HepG2 (cell line): ENCODE results near the gene CMYA5. TPM values are rescaled to one million over a fixed set of nuclear protein-coding genes. Genes with fewer than 3 reads are reported as not detected.

Experiments used
- ATAC-seq: fragments of 200-7000 bp; cut with Tn5 transposase; 3 replicates; pipeline ENCODE4 v1.9.1; 2020; ENCODE audit warnings: mild to moderate bottlenecking, moderate library complexity
- BruUV-seq: library from RNA; stranded (reverse); fragments of 400-500 nt; replicated peaks from 2 replicates; lab custom pipeline; 2021; lab: Mats Ljungman, UMichigan
- CTCF ChIA-PET: fragments of 300-600 bp; formaldehyde crosslinking; extraction: SDS; loops from one replicate; lab custom pipeline; 2021; ENCODE audit warnings: low total read pairs, inconsistent platforms, low intra/inter-chr PET ratio; lab: Yijun Ruan, JAX
- POLR2A ChIA-PET: fragments of 350-600 bp; sonication (Branson Sonifier 250); formaldehyde crosslinking; loops from one replicate; lab custom pipeline; 2020; ENCODE audit warnings: antibody characterized with exemption, inconsistent platforms; lab: Yijun Ruan, JAX
- DNase-seq: peaks from one replicate; pipeline ENCODE4 v3.0.0-alpha.2; 2015; ENCODE audit warnings: low spot score
- FAIRE-seq: peaks from 3 replicates; lab custom pipeline; 2011; peaks lifted over from hg19 to GRCh38; lab: Jason Lieb, UNC
- H2AFZ ChIP-seq: one replicate; pipeline ENCODE4 v1.6.1; 2011; ENCODE audit warnings: low read length, inconsistent platforms
- H3K27ac ChIP-seq: fragments of 300-600 bp; 3 replicates; pipeline ENCODE4 v1.8.0; 2011; ENCODE audit warnings: mixed run types, mild to moderate bottlenecking, mixed read lengths, low read length, inconsistent platforms; ENCODE audit not compliant: insufficient read depth; ENCODE audit errors: extremely low read length
- H3K27me3 ChIP-seq, 2 experiments: fragments of 200-600 bp in 1 of 2; 2 replicates in 1 of 2; 3 replicates in 1 of 2; pipeline versions ENCODE4 v1.6.0 to v1.8.0; 2011; ENCODE audit warnings: low read length in 2 of 2, mild to moderate bottlenecking in 2 of 2, moderate library complexity in 2 of 2, inconsistent platforms in 1 of 2; ENCODE audit not compliant: insufficient read depth in 2 of 2, control insufficient read depth in 1 of 2
- H3K36me3 ChIP-seq, 2 experiments: fragments of 200-600 bp in 1 of 2; replicated peaks in 1 of 2; 2 replicates in 1 of 2; 3 replicates in 1 of 2; pipeline versions ENCODE4 v1.5.1 to v1.8.0; 2011; ENCODE audit warnings: low read length in 2 of 2, inconsistent platforms in 1 of 2; ENCODE audit not compliant: insufficient read depth in 2 of 2, control insufficient read depth in 1 of 2
- H3K4me1 ChIP-seq: 2 replicates; pipeline ENCODE4 v1.5.1; 2012; ENCODE audit warnings: low read length, inconsistent platforms; ENCODE audit not compliant: insufficient read depth
- H3K4me2 ChIP-seq: 2 replicates; pipeline ENCODE4 v1.6.0; 2011; ENCODE audit warnings: low read depth, low read length, inconsistent platforms
- H3K4me3 ChIP-seq, 3 experiments: fragments of 200-600 bp in 1 of 3; sonication (generic), shearing (Covaris generic) in 1 of 3; replicated peaks in 1 of 3; 2 replicates each; pipeline ENCODE4 v1.5.1; 2011 to 2016; ENCODE audit warnings: low read length in 3 of 3, inconsistent platforms in 2 of 3, low read depth in 2 of 3, mild to moderate bottlenecking in 2 of 3, control low read depth in 1 of 3, mixed read lengths in 1 of 3; ENCODE audit not compliant: insufficient read depth in 1 of 3
- H3K79me2 ChIP-seq: one replicate; pipeline ENCODE4 v1.6.1; 2011; ENCODE audit warnings: low read length, inconsistent platforms; ENCODE audit not compliant: insufficient read depth
- H3K9ac ChIP-seq: 2 replicates; pipeline ENCODE4 v1.6.0; 2011; ENCODE audit warnings: mild to moderate bottlenecking, low read depth, low read length, inconsistent platforms; ENCODE audit not compliant: insufficient read depth
- H3K9me3 ChIP-seq: 2 replicates; pipeline ENCODE4 v1.5.1; 2012; ENCODE audit warnings: mild to moderate bottlenecking, low read length
- H4K20me1 ChIP-seq: 2 replicates; pipeline ENCODE4 v1.6.0; 2011; ENCODE audit warnings: inconsistent platforms, mild to moderate bottlenecking, low read length, moderate library complexity; ENCODE audit not compliant: insufficient read depth
- HOXD1 ChIP-seq: sonication (generic); formaldehyde crosslinking; IDR thresholded peaks from 2 replicates; pipeline ENCODE4 v1.5.0; 2020; ENCODE audit warnings: missing genetic modification reagents
- MAFF ChIP-seq: IDR thresholded peaks from 2 replicates; pipeline ENCODE4 v1.6.1; 2011; ENCODE audit warnings: low read depth, low read length, improper control_type of control experiment
- RARG ChIP-seq: sonication (generic); formaldehyde crosslinking; IDR thresholded peaks from 2 replicates; pipeline ENCODE4 v1.4.0; 2020; ENCODE audit warnings: low read depth, mild to moderate bottlenecking, missing genetic modification reagents
- SKI ChIP-seq: fragments of 450-650 bp; IDR thresholded peaks from one replicate; pipeline ENCODE4 v1.6.1; 2018; ENCODE audit warnings: mild to moderate bottlenecking; ENCODE audit not compliant: partially characterized antibody
- TGIF2 ChIP-seq: IDR thresholded peaks from 2 replicates; pipeline ENCODE4 v1.6.1; 2016; ENCODE audit warnings: control low read depth, missing compliant biosample characterization
- ZNF614 ChIP-seq: IDR thresholded peaks from 2 replicates; pipeline ENCODE4 v1.6.1; 2018; ENCODE audit warnings: missing biosample characterization, missing genetic modification reagents, inconsistent platforms, borderline replicate concordance
- ZNF672 ChIP-seq: sonication (generic); formaldehyde crosslinking; IDR thresholded peaks from 2 replicates; pipeline ENCODE4 v1.8.1; 2022; ENCODE audit warnings: missing genetic modification reagents
- WGBS: methylation state at CpG from one replicate; pipeline ENCODE4 v1.1.6; 2017; ENCODE audit warnings: low lambda C conversion rate; 5-methylcytosine and 5-hydroxymethylcytosine counted together
- in situ Hi-C: cut with HindIII; loops from 2 replicates; pipeline ENCODE4 v1.10.0; 2017; ENCODE audit warnings: low pct_unique_long_range_greater_than_20kb; ENCODE audit not compliant: extremely low pct_ligation_motif_present
- intact Hi-C: fragments of 100-400 bp; cut with micrococcal nuclease; formaldehyde crosslinking; loops from one replicate; pipeline ENCODE4 v1.10.0; 2022; ENCODE audit not compliant: unreplicated experiment
- polyA plus RNA-seq, 8 experiments: library from polyadenylated mRNA; depleted of rRNA in 3 of 8; stranded (reverse) in 7 of 8; unstranded in 1 of 8; fragments of >200 nt; fragmentation: Illumina TruSeq in 4 of 8; extraction: Trizol in 4 of 8; gene quantifications; 2 replicates each; pipeline versions ENCODE4 v1.2.1 to v1.2.3, GENCODE V29; 2011 to 2016; ENCODE audit warnings: low read depth in 4 of 8, missing spikeins in 1 of 8, mixed read lengths in 1 of 8; ENCODE audit not compliant: insufficient read depth in 1 of 8
- total RNA-seq, 5 experiments: library from RNA; depleted of rRNA; stranded (reverse); fragments of >200 nt; fragmentation: Illumina TruSeq; extraction: Trizol; gene quantifications; 2 replicates each; pipeline ENCODE4 v1.2.3, GENCODE V29; 2016; ENCODE audit warnings: low read depth in 1 of 5
- TF ChIP-seq, protein P1 (sequence below): sonication (generic); formaldehyde crosslinking; IDR thresholded peaks from 2 replicates; pipeline ENCODE4 v1.4.0; 2020; ENCODE audit warnings: missing genetic modification reagents
- TF ChIP-seq, protein P2 (sequence below): sonication (generic); formaldehyde crosslinking; IDR thresholded peaks from 2 replicates; pipeline ENCODE4 v1.4.0; 2020; ENCODE audit warnings: mild to moderate bottlenecking, low read depth, missing genetic modification reagents
- TF ChIP-seq, protein P3 (sequence below): sonication (generic); IDR thresholded peaks from 2 replicates; pipeline ENCODE4 v1.6.1; 2016; ENCODE audit warnings: low read depth, borderline replicate concordance
- TF ChIP-seq, protein P4 (sequence below): sonication (generic); formaldehyde crosslinking; IDR thresholded peaks from 2 replicates; pipeline ENCODE4 v1.5.1; 2020; ENCODE audit warnings: missing genetic modification reagents, mild to moderate bottlenecking, borderline replicate concordance
- TF ChIP-seq, protein P5 (sequence below): sonication (generic); formaldehyde crosslinking; conservative IDR thresholded peaks from 2 replicates; pipeline ENCODE4 v1.4.0; 2020; ENCODE audit warnings: missing genetic modification reagents
- TF ChIP-seq, protein P6 (sequence below): sonication (generic); formaldehyde crosslinking; IDR thresholded peaks from 2 replicates; pipeline ENCODE4 v1.4.0; 2020; ENCODE audit warnings: mild to moderate bottlenecking, missing genetic modification reagents
- TF ChIP-seq, protein P7 (sequence below): sonication (generic); formaldehyde crosslinking; IDR thresholded peaks from 2 replicates; pipeline ENCODE4 v1.5.0; 2020; ENCODE audit warnings: missing genetic modification reagents, mild to moderate bottlenecking, borderline replicate concordance

CMYA5 gene
- total and polyA plus RNA-seq, 2 of the 13 experiments (the other 11 are each of a cell fraction or from before 2014, with no cell fraction given): 0.13 to 0.51 TPM

DNA sequence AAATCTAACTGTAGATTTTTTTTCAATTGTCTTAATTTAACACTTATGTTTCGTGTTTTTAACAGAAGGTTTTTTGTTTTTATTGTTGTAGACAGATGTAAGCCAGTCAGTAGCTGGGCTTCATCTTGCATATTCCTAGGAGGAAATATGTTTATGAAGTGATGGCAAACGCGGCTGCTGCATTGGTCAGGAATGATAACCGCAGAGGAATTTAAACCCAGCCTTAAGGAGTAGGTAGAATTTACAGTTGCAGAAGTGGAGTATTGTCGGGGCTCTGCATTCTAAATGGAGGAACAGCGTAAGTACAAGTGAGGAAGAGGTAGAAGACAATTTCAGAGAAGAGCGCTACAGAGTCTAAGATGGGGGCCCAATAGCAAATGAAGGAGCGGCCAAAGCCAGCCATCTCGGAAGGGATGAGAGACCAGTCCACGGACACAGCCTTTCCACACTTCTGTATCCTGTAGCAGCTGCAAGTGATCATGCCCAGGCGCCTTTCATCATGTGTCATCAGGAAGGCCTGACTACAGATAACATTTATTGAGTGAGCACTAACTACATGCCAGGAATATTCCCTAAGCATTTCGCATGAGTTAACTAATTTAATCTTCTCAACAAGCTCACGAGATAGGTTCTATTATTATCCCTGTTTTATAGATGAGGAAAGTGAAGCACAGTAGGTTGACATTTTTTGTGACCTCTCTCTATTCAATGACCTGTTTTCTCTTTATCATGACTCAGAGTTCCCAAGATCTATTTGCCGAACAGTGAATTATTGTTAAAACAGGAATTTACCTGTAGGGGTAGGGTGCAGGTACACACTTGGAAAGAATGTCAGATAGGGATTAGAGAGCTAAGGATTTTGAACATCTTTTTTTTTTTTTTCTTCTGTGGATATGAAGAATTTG lies 38.1 kb downstream of the CMYA5 start:
- WGBS: 61% methylated on average over 14 of the region's 14 CpGs
- Histone ChIP-seq H4K20me1 (no peaks in the 10 kb centered on the region), H3K27ac (no peak overlapping the region), H3K4me1 (no peaks in the 10 kb centered on the region), H2AFZ (no peak overlapping the region), H3K79me2 (no peaks in the 10 kb centered on the region), H3K4me2 (no peak overlapping the region), H3K27me3 (peaks cover 2 to 24% of the 10 kb centered on the region in 2 experiments; a peak in 3 of 5 replicates), H3K9me3 (no peaks in the 10 kb centered on the region), H3K9ac (no peak overlapping the region), H3K4me3 (no peak overlapping the region), H3K36me3 (no peaks in the 10 kb centered on the region)
- in situ Hi-C loops: no loop called here
- intact Hi-C loops: no loop called here
- ATAC-seq: no peak
- BruUV-seq: no TSS peak
- no peak for DNase-seq
- ChIA-PET CTCF (no interaction called here), POLR2A (no interaction called here)
- FAIRE-seq: no peak
- TF ChIP-seq TGIF2 (CRISPR knock-in tag) (no peak), MAFF (no peak), HOXD1 (CRISPR knock-in tag) (no peak), ZNF672 (no peak), ZNF614 (CRISPR knock-in tag) (no peak), RARG (CRISPR knock-in tag) (no peak), SKI (no peak)
- TF ChIP-seq, protein P1, sequence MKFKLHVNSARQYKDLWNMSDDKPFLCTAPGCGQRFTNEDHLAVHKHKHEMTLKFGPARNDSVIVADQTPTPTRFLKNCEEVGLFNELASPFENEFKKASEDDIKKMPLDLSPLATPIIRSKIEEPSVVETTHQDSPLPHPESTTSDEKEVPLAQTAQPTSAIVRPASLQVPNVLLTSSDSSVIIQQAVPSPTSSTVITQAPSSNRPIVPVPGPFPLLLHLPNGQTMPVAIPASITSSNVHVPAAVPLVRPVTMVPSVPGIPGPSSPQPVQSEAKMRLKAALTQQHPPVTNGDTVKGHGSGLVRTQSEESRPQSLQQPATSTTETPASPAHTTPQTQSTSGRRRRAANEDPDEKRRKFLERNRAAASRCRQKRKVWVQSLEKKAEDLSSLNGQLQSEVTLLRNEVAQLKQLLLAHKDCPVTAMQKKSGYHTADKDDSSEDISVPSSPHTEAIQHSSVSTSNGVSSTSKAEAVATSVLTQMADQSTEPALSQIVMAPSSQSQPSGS (CRISPR knock-in tag): no peak
- TF ChIP-seq, protein P2, sequence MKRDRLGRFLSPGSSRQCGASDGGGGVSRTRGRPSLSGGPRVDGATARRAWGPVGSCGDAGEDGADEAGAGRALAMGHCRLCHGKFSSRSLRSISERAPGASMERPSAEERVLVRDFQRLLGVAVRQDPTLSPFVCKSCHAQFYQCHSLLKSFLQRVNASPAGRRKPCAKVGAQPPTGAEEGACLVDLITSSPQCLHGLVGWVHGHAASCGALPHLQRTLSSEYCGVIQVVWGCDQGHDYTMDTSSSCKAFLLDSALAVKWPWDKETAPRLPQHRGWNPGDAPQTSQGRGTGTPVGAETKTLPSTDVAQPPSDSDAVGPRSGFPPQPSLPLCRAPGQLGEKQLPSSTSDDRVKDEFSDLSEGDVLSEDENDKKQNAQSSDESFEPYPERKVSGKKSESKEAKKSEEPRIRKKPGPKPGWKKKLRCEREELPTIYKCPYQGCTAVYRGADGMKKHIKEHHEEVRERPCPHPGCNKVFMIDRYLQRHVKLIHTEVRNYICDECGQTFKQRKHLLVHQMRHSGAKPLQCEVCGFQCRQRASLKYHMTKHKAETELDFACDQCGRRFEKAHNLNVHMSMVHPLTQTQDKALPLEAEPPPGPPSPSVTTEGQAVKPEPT: no peak
- TF ChIP-seq, protein P3, sequence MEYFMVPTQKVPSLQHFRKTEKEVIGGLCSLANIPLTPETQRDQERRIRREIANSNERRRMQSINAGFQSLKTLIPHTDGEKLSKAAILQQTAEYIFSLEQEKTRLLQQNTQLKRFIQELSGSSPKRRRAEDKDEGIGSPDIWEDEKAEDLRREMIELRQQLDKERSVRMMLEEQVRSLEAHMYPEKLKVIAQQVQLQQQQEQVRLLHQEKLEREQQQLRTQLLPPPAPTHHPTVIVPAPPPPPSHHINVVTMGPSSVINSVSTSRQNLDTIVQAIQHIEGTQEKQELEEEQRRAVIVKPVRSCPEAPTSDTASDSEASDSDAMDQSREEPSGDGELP: no peak
- TF ChIP-seq, protein P4, sequence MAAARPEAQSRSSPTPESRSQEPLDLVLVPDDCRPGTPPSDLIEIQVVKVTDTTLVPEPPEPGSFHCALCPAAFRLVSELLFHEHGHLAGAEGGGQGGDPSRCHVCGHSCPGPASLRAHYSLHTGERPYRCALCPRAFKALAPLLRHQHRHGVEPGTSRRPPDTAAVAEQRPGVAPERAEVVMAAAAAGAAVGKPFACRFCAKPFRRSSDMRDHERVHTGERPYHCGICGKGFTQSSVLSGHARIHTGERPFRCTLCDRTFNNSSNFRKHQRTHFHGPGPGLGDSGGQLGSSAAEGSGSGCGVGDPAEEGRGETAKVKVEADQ: no peak
- TF ChIP-seq, protein P5, sequence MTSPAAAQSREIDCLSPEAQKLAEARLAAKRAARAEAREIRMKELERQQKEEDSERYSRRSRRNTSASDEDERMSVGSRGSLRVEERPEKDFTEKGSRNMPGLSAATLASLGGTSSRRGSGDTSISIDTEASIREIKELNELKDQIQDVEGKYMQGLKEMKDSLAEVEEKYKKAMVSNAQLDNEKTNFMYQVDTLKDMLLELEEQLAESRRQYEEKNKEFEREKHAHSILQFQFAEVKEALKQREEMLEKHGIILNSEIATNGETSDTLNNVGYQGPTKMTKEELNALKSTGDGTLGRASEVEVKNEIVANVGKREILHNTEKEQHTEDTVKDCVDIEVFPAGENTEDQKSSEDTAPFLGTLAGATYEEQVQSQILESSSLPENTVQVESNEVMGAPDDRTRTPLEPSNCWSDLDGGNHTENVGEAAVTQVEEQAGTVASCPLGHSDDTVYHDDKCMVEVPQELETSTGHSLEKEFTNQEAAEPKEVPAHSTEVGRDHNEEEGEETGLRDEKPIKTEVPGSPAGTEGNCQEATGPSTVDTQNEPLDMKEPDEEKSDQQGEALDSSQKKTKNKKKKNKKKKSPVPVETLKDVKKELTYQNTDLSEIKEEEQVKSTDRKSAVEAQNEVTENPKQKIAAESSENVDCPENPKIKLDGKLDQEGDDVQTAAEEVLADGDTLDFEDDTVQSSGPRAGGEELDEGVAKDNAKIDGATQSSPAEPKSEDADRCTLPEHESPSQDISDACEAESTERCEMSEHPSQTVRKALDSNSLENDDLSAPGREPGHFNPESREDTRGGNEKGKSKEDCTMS: no peak
- TF ChIP-seq, protein P6, sequence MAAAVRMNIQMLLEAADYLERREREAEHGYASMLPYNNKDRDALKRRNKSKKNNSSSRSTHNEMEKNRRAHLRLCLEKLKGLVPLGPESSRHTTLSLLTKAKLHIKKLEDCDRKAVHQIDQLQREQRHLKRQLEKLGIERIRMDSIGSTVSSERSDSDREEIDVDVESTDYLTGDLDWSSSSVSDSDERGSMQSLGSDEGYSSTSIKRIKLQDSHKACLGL (CRISPR knock-in tag): no peak
- TF ChIP-seq, protein P7, sequence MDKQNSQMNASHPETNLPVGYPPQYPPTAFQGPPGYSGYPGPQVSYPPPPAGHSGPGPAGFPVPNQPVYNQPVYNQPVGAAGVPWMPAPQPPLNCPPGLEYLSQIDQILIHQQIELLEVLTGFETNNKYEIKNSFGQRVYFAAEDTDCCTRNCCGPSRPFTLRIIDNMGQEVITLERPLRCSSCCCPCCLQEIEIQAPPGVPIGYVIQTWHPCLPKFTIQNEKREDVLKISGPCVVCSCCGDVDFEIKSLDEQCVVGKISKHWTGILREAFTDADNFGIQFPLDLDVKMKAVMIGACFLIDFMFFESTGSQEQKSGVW (CRISPR knock-in tag): no peak
